GM23338 (cell line): Measurements from ENCODE around the gene MTERF4.

Source experiments
- POLR2AphosphoS5 ChIP-seq: IDR thresholded peaks from 2 replicates; pipeline ENCODE4 v1.6.1; 2016; ENCODE audit warnings: antibody characterized with exemption, low read depth
- TF ChIP-seq, protein P1 (sequence below), 2 experiments: fragments of 200-600 bp in 1 of 2; sonication (generic) in 1 of 2; conservative IDR thresholded peaks; 2 replicates each; pipeline versions ENCODE4 v1.5.1 to v1.6.1; 2016 to 2017; ENCODE audit warnings: antibody characterized with exemption in 2 of 2, low read depth in 2 of 2, mild to moderate bottlenecking in 2 of 2, moderate library complexity in 1 of 2

DNA sequence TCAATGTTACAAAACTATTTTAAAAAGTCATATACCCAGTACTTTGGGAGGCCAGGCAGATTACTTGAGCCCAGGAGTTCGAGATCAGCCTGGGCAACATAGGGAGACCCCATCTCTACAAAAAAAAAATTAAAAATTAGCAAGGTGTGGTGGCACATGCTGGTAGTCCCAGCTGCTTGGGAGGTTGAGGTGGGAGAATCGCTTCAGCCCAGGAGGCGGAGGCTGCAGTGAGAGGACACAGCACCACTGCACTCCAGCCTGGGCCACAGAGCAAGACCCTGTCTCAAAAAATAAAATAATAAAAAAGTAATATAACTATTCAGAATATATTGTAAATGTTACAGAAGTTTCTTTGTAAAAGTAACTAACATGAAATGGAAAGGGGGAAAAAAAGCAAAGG is 45.2 kb upstream of the MTERF4 start:
- no peak for TF ChIP-seq POLR2AphosphoS5
- TF ChIP-seq, protein P1, sequence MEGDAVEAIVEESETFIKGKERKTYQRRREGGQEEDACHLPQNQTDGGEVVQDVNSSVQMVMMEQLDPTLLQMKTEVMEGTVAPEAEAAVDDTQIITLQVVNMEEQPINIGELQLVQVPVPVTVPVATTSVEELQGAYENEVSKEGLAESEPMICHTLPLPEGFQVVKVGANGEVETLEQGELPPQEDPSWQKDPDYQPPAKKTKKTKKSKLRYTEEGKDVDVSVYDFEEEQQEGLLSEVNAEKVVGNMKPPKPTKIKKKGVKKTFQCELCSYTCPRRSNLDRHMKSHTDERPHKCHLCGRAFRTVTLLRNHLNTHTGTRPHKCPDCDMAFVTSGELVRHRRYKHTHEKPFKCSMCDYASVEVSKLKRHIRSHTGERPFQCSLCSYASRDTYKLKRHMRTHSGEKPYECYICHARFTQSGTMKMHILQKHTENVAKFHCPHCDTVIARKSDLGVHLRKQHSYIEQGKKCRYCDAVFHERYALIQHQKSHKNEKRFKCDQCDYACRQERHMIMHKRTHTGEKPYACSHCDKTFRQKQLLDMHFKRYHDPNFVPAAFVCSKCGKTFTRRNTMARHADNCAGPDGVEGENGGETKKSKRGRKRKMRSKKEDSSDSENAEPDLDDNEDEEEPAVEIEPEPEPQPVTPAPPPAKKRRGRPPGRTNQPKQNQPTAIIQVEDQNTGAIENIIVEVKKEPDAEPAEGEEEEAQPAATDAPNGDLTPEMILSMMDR (conservative IDR thresholded peaks at IDR 0.05; ENCODE audit: low read depth in 2 of 2), result no peak
